Esophagus squamous epithelium (tissue), 5 donors: ENCODE results near the gene TIGD6. TPM values are rescaled to one million over a fixed set of nuclear protein-coding genes. Genes with fewer than 3 reads are reported as not detected.
A peak's percentile ranks its signal among the peaks of the same experiment; 100 is the strongest.

Source experiments
- DNase-seq: peaks from one replicate; lab custom pipeline; 2025; lab: John Stamatoyannopoulos, UW
- H3K27ac ChIP-seq, 4 donors: fragments of 200-600 bp; sonication (generic); one replicate each; pipeline ENCODE4 v1.5.1; 2016 to 2019; ENCODE audit warnings: mild to moderate bottlenecking in 1 of 4
- H3K27me3 ChIP-seq, 4 donors: fragments of 200-600 bp; sonication (generic); 1 replicate in 3 of 4; 2 replicates in 1 of 4; pipeline versions ENCODE4 v1.5.1 to v1.6.0; 2017 to 2021; ENCODE audit warnings: antibody characterized with exemption in 1 of 4
- H3K36me3 ChIP-seq, 3 donors: fragments of 200-600 bp; sonication (generic); one replicate each; pipeline ENCODE4 v1.5.1; 2016 to 2019
- H3K4me1 ChIP-seq, 3 donors: fragments of 200-600 bp; sonication (generic); one replicate each; pipeline ENCODE4 v1.5.1; 2017 to 2019
- H3K4me3 ChIP-seq, 4 donors: fragments of 200-600 bp; sonication (generic); 1 replicate in 3 of 4; 2 replicates in 1 of 4; pipeline ENCODE4 v1.5.1; 2016 to 2019; ENCODE audit warnings: mild to moderate bottlenecking in 2 of 4, moderate library complexity in 1 of 4
- H3K9me3 ChIP-seq, 3 donors: fragments of 200-600 bp; sonication (generic); one replicate each; pipeline ENCODE4 v1.5.1; 2016 to 2019
- CTCF ChIP-seq, 6 experiments: fragments of 450-650 bp in 4 of 6; fragments of 200-600 bp in 2 of 6; sonication (generic) in 2 of 6; IDR thresholded peaks; one replicate each; pipeline ENCODE4 v1.5.1; 2016 to 2019; ENCODE audit warnings: antibody characterized with exemption in 6 of 6, mild to moderate bottlenecking in 4 of 6, moderate library complexity in 4 of 6
- POLR2A ChIP-seq, 4 donors: fragments of 450-650 bp; IDR thresholded peaks; one replicate each; pipeline ENCODE4 v1.6.1; 2017; ENCODE audit warnings: antibody characterized with exemption in 4 of 4, mild to moderate bottlenecking in 4 of 4, moderate library complexity in 3 of 4
- WGBS, 2 donors: methylation state at CpG; one replicate each; pipeline ENCODE4 v1.1.5; 2018; 5-methylcytosine and 5-hydroxymethylcytosine counted together
- intact Hi-C: fragments of 100-400 bp; cut with DNase I; formaldehyde crosslinking; loops from one replicate; pipeline ENCODE4 v1.15.0; 2022
- total RNA-seq, 4 donors: library from RNA; depleted of rRNA; stranded (reverse); fragments of >200 nt; gene quantifications; one replicate each; pipeline ENCODE4 v1.1.0, GENCODE V29; 2016
- donor health status: DM: yes; HTN: yes; CAD: no.

Gene TIGD6
- total RNA-seq, 4 donors from 2014 or later: 1.1 to 4.0 (median 1.4) TPM

GRCh38 chr5:149954798-149955197 is 45.7 kb downstream of the TIGD6 start:
- Histone ChIP-seq H3K4me3 (no peak overlapping the region), H3K27me3 (no peaks in the 10 kb centered on the region), H3K36me3 (no peaks in the 10 kb centered on the region), H3K9me3 (no peaks in the 10 kb centered on the region), H3K4me1 (peaks cover 6 to 28% (median 7%) of the 10 kb centered on the region in 3 donors), H3K27ac (no peak overlapping the region)
- no peak for TF ChIP-seq POLR2A (IDR thresholded peaks at IDR 0.05)
- TF ChIP-seq CTCF (IDR thresholded peaks at IDR 0.05): no peak
- WGBS, 2 donors: 84 to 85% methylated on average over 6 of the region's 6 CpGs
- intact Hi-C loops: no loop called here
- no peak for DNase-seq

- WGBS, 2 donors: 77 to 78% methylated on average over 7 of the region's 9 CpGs
- no peak for TF ChIP-seq CTCF (IDR thresholded peaks at IDR 0.05)
- no peak for TF ChIP-seq POLR2A (IDR thresholded peaks at IDR 0.05)
- intact Hi-C loops: no loop called here
- Histone ChIP-seq H3K9me3 (no peaks in the 10 kb centered on the region), H3K36me3 (no peaks in the 10 kb centered on the region), H3K27ac (no peak overlapping the region), H3K4me1 (peaks cover 0 to 30% (median 3%) of the 10 kb centered on the region in 3 donors), H3K27me3 (no peaks in the 10 kb centered on the region), H3K4me3 (no peak overlapping the region)
- DNase-seq: no peak
Measured at GRCh38 chr5:149953436-149954121, 46.9 kb downstream of the TIGD6 start.

DNA sequence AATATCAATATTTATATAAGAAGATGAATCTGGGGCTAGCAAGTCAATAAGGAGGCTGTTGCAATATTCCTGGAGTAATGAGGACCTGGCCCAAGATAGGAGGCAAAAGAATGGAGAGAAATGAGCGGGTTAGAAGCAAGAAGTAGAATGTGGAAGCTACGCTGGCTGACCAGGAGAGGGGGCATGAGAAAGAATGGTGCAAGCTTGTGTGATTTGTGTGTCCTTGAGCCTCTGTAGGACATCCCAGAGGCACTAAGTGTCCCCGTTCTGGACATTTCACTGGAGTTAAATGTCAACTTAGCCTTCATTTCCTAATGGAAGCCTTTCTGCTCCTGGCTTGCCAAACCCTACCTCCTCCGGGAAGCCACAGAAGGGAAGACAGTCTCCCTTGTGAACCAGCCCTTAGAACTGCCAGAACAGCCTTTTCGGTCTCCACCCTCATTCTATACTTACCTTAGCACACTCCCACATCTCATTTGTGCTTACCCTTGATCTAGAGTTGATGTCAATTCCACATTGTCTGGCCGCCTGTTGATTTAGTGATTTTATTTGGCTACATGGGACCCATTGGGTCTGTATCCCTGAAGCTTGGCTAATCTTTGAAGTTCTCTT is 49.2 kb downstream of the TIGD6 start:
- Histone ChIP-seq H3K27me3 (no peaks in the 10 kb centered on the region), H3K4me3 (no peak overlapping the region), H3K9me3 (no peaks in the 10 kb centered on the region), H3K4me1 (peaks cover 0 to 39% (median 3%) of the 10 kb centered on the region in 3 donors), H3K36me3 (no peaks in the 10 kb centered on the region), H3K27ac (peak overlapping the region in 2 of 4 donors; percentile 54 to 65)
- 76 to 77% methylated on average over 6 of the region's 6 CpGs for WGBS, 2 donors
- TF ChIP-seq CTCF (IDR thresholded peaks at IDR 0.05): no peak
- DNase-seq: no peak
- intact Hi-C loops: no loop called here

- Histone ChIP-seq H3K27me3 (no peaks in the 10 kb centered on the region), H3K4me3 (no peak overlapping the region), H3K4me1 (peaks cover 0 to 62% (median 12%) of the 10 kb centered on the region in 3 donors), H3K36me3 (no peaks in the 10 kb centered on the region), H3K27ac (peak overlapping the region in 3 of 4 donors; percentile 22 to 76 (median 76)), H3K9me3 (no peaks in the 10 kb centered on the region)
- no peak for DNase-seq
- TF ChIP-seq CTCF (IDR thresholded peaks at IDR 0.05) (no peak), POLR2A (IDR thresholded peaks at IDR 0.05) (no peak)
- intact Hi-C loops: no loop called here
- WGBS, 2 donors: 53 to 62% methylated on average over 5 of the region's 5 CpGs
Measured at GRCh38 chr5:149948993-149949392, 51.5 kb downstream of the TIGD6 start.

GRCh38 chr5:149946118-149946517 is 54.3 kb downstream of the TIGD6 start:
- intact Hi-C loops: no loop called here
- Histone ChIP-seq H3K27me3 (no peaks in the 10 kb centered on the region), H3K36me3 (no peaks in the 10 kb centered on the region), H3K4me3 (no peak overlapping the region), H3K27ac (no peak overlapping the region), H3K4me1 (peaks cover 5 to 84% (median 21%) of the 10 kb centered on the region in 3 donors), H3K9me3 (no peaks in the 10 kb centered on the region)
- WGBS, 2 donors: 64 to 93% methylated on average over 3 of the region's 3 CpGs
- TF ChIP-seq CTCF (IDR thresholded peaks at IDR 0.05) (no peak), POLR2A (IDR thresholded peaks at IDR 0.05) (no peak)
- no peak for DNase-seq
